HG03135 (cell line): ENCODE measurements around the gene GPR18.
"Not testable (repeated sequence)": the region's sequence is repeated elsewhere in the genome, so short reads cannot be mapped to it uniquely, and the experiment has no call there.

Experiments
- ATAC-seq: cut with Tn5 transposase; IDR thresholded peaks from one replicate; pipeline ENCODE4 v1.9.1; 2021; ENCODE audit warnings: mild to moderate bottlenecking, moderate library complexity; ENCODE audit not compliant: unreplicated experiment

The GPR18 gene

GRCh38 chr13:99211421-99212035 is 46.7 kb downstream of the GPR18 start:
- no peak for ATAC-seq

- ATAC-seq, result not testable (repeated sequence)
These were observed 47.6 kb downstream of the GPR18 start for GRCh38 chr13:99210627-99211026.

DNA sequence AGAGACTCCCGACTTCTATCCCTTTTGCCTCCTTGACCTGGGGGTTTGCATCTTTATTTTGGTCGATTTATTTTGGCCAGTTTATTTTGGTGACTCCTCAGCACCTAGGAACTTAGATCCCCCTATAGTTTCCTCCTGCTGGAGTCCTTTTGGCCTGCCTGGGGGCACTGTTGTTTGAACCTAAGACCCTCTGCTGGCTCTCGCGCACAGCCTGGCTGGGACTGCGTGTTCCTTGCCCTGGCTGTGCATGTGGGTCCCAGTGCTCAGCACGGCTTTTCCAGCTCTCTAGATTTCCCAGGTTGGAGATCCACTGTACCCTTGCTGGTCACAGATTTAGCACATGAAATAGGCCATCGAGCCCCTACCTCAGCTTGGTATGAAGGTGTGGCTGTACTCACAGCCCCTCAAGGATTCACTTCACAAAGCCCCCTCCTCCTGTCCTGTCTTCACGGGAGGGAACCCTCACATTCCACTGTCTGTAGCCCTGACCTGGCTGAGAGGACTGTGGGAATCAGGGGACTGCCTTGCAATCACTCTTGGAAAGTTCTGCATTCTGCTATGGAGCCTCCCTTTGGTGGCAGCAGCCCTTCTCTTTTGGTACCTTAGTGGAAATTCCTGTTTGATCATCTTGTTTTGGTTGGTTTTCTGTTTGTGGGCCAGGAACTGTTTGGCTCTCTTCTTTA is 49.2 kb downstream of the GPR18 start:
- no peak for ATAC-seq

GRCh38 chr13:99208185-99208584 is 50.0 kb downstream of the GPR18 start:
- no peak for ATAC-seq

- ATAC-seq, result no peak
These were observed 50.7 kb downstream of the GPR18 start for GRCh38 chr13:99207511-99207910.

DNA sequence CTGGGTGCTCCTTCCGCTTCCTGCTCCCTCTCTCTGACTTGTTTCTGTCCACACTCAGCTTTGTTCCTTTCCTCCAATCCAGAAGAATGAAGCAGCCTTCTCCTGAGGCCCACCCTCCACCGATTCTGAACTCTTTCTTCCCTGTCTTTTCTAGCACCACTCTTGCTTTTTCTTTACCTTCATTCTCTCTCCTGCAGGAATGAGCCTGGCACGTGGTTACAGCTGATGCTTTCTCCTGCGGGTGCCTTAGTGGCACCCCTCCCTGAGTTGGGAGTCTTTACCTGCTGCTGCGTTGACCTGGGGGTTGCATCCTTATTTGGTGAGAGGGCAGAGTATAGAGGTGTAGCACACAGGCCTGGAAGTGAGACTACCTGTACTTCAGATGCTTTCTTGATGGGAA is 51.3 kb downstream of the GPR18 start:
- ATAC-seq, result no peak

GRCh38 chr13:99206226-99206625 is 52.0 kb downstream of the GPR18 start:
- no peak for ATAC-seq

- no peak for ATAC-seq
These were observed 52.5 kb downstream of the GPR18 start for GRCh38 chr13:99205621-99206220.
